ENCODE results near the gene ZNF275.
A peak's percentile ranks its signal among the peaks of the same experiment; 100 is the strongest.
"Not testable (repeated sequence)": the region's sequence is repeated elsewhere in the genome, so short reads cannot be mapped to it uniquely, and the experiment has no call there.

The ZNF275 gene, protein sequence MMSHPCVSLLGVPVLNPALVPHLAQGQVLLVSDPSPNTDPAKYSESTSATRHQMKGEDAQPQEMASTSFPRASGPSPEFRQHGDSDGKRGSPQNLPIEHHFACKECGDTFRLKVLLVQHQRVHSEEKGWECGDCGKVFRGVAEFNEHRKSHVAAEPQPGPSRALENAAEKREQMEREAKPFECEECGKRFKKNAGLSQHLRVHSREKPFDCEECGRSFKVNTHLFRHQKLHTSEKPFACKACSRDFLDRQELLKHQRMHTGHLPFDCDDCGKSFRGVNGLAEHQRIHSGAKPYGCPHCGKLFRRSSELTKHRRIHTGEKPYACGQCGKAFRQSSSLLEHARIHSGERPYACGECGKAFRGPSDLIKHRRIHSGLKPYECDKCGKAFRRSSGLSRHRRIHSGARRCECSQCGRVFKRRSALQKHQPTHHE

DNA sequence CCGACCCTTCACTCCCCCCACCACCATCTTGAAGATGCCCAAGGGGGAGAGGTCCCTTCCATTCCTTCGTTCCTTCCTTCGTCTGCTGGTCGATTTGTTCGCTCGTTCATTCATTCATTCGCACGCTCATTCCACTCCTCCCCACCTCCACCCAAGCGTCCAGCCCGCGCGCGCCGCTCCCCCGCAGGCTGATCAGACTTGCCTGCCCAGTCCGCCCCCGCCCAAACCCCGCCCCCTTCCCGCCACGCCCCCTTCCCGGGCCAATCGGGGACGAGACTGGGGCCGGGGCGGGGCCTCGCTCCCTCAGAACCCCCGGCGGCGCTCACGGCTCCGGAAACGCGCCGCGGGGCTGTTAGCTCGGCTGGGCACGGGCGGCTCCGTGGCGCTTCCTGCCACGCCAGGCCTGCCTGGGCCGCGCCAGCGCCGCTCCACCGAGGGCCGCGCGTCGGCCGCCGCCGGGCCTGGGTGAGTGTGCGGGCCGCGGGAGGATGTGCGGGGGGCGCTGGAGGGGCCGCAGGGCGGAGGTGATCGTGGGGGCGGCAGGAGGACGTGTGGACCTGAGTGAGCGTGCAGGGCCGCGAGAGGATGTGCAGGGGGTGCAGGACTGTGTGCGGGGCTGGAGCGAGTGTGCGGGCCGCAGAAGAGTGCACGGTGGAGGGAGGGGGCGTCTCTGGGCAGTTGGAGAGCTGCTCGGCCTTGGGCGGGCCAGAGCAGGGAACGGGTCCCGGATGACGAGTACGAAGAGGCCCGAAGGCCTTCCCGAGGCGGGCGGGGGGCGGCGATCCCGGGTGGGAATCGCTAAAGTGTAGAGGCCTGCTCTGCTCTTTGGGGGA is at the start of gene ZNF275:
Gene ZNF275, plus strand, starts transcription at position 333 of the 833 bp plus-strand sequence. CDS start 2,527 bp downstream, outside the sequence.
- peak; percentile 10 for DNase-seq (ENCODE audit: low read depth)
- TF ChIP-seq, protein P1, sequence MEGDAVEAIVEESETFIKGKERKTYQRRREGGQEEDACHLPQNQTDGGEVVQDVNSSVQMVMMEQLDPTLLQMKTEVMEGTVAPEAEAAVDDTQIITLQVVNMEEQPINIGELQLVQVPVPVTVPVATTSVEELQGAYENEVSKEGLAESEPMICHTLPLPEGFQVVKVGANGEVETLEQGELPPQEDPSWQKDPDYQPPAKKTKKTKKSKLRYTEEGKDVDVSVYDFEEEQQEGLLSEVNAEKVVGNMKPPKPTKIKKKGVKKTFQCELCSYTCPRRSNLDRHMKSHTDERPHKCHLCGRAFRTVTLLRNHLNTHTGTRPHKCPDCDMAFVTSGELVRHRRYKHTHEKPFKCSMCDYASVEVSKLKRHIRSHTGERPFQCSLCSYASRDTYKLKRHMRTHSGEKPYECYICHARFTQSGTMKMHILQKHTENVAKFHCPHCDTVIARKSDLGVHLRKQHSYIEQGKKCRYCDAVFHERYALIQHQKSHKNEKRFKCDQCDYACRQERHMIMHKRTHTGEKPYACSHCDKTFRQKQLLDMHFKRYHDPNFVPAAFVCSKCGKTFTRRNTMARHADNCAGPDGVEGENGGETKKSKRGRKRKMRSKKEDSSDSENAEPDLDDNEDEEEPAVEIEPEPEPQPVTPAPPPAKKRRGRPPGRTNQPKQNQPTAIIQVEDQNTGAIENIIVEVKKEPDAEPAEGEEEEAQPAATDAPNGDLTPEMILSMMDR (IDR thresholded peaks at IDR 0.05; ENCODE audit: control insufficient read depth, insufficient read depth, low read depth, low read length, missing control alignments): no peak
- H3K4me3 ChIP-seq (ENCODE audit: control insufficient read depth, low read depth, low read length): peak within 1 kb of the TSS; percentile 84

DNA sequence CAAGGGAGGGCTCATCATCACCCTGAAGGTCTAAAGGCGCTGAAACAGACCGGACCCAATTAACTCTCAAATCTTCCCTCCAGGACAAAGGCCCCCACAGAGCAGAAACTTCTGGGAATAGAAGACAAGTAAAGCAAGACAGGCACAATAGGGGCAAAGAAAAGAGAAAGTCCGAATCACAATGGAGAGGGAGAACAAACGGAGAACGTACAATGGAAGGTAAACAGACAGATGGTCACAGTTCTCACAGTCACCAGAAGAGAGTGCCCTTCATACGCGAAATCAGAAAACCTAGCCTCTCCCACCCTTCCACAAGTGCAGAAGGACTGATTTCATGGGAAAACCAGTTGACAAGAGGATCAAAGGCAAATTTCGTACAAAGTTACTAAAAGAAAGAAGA is 48.3 kb upstream of the ZNF275 start:
- DNase-seq (ENCODE audit: low read depth); H3K4me3 ChIP-seq (ENCODE audit: control insufficient read depth, low read depth, low read length): not testable (repeated sequence)

DNA sequence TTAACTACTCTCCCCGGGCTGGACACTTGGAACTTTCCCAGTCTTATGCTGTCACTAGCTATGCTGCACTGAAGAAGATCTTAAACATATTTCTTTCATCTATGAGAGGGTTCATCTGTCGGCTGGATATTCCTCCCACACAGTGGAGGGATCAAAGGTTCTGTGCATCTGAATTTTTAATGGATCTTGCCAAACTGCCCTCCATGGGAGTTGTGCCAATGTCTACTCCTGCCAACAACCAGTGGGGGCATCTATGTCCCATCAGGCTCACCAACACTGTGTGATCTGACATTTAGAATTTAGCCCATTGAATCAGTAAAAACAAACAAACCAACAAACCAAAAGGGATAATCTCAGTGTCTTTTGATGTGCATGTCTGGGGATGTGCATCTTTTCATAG is 45.1 kb upstream of the ZNF275 start:
- not testable (repeated sequence) for H3K4me3 ChIP-seq (ENCODE audit: control insufficient read depth, low read depth, low read length); DNase-seq (ENCODE audit: low read depth)

DNA sequence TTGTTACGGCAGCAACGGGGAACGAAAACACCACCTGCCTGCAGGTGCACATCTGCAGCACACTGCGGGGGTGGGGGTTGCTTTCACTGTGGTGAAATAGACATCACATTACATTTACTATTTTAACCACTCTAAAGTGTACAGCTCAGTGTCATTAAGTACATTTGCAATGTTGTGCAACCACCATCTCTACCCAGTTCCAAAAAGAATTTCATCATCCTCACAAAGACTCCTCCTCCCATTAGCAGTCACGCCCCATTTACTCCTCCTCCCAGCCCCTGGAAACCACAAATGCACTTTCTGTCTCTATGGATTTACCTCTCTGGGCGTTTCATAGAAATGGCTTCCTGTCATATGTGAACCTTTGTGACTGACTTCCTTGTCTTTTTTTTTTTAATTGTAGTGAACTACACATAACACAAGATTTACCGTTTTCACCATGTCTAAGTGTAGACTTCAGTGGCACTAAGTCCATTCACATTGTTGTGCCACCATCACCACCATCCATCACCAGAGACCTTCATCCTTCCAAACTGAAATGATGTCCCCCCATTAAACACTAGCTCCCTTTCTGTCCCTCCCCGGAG is 40.4 kb upstream of the ZNF275 start:
- DNase-seq (ENCODE audit: low read depth); H3K4me3 ChIP-seq (ENCODE audit: control insufficient read depth, low read depth, low read length): not testable (repeated sequence)

DNA sequence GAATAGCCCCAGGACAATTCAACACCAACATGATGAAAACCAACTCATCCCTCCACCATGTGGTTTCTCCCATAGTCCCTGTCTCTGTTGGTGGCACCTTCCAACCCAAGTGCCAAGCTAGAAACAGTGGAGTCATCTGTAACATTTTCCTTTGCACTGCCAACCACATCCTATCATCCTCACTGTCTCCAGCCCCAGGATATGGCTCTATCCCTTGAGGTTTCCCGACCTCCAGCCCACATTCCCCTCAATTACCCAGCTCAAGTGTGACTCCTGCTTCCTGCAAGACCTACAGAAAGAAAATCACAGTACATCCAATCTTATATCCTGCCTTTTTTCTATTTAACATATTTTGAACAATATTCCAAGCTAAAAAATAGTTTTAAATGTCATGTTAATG is 36.6 kb upstream of the ZNF275 start:
- no peak overlapping the region for H3K4me3 ChIP-seq (ENCODE audit: control insufficient read depth, low read depth, low read length)
- TF ChIP-seq, protein P1 (IDR thresholded peaks at IDR 0.05; ENCODE audit: control insufficient read depth, insufficient read depth, low read depth, low read length, missing control alignments): no peak
- DNase-seq (ENCODE audit: low read depth): no peak

DNA sequence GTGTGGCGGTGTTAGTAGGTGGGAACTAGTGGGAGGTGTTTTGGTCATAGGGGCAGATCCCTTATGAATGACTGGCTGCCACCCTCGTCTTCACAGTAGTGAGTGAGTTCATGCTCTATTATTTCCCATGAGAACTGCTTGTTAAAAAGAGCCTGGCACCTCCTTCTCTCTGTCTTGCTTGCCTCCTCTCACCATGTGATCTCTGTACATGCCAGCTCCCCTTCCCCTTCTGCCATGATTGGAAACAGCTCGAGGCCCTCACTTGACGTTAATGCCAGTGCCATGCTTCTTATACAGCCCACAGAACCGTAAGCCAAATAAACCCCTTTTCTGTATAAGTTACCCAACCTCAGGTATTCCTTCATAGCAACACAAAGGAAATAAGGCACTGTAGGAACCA is 34.1 kb upstream of the ZNF275 start:
- no peak for DNase-seq (ENCODE audit: low read depth)
- TF ChIP-seq, protein P1 (IDR thresholded peaks at IDR 0.05; ENCODE audit: control insufficient read depth, insufficient read depth, low read depth, low read length, missing control alignments): no peak
- H3K4me3 ChIP-seq (ENCODE audit: control insufficient read depth, low read depth, low read length): no peak overlapping the region

DNA sequence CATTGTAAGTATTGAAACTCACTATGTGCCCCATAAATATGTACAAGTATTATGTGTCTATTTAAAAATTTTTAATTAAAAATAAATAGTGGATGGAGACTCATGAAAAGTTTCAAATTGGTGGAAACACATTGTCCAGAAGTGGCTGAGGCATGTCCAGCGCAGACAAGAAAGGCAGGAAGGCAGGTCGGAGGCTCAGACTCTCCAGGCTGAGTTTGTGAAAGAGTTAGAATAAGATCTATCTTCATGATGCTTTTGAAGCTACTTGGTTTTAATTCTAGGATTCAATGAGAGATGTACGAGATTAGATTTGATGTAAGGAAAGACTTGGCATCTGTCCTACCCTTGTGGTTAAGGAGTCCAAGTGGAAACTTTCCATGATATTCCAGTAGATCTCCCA is 32.2 kb upstream of the ZNF275 start:
- H3K4me3 ChIP-seq (ENCODE audit: control insufficient read depth, low read depth, low read length): no peak overlapping the region
- TF ChIP-seq, protein P1 (IDR thresholded peaks at IDR 0.05; ENCODE audit: control insufficient read depth, insufficient read depth, low read depth, low read length, missing control alignments): no peak
- DNase-seq (ENCODE audit: low read depth): no peak

DNA sequence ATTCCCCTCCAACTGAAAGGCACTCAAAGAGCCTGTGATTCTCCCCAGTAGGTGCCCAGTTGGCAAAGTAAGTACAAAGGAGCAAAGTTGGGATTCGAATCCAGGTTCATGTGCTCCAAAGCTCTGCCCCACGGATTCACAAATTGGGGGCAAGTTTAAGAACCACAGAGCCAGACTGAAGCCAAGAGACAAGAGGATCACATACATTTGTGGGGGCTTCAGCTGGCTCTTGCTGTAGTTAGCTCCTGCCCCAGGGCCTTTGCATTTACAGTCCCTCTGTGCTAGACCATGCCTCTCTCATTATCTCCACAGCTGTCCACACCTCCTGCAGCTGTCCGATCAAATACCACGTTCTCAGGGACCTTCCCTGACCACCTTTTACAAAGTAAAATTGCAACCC is 31.2 kb upstream of the ZNF275 start:
- TF ChIP-seq, protein P1 (IDR thresholded peaks at IDR 0.05; ENCODE audit: control insufficient read depth, insufficient read depth, low read depth, low read length, missing control alignments): no peak
- H3K4me3 ChIP-seq (ENCODE audit: control insufficient read depth, low read depth, low read length): no peak overlapping the region
- DNase-seq (ENCODE audit: low read depth): no peak
